GM21825 (cell line): ENCODE data around the gene HELQ.

Experiments used
- ATAC-seq: cut with Tn5 transposase; IDR thresholded peaks from one replicate; pipeline ENCODE4 v1.9.1; 2021; ENCODE audit warnings: mild to moderate bottlenecking, moderate library complexity; ENCODE audit not compliant: unreplicated experiment

The HELQ gene

GRCh38 chr4:83371235-83371634 lies 84.4 kb downstream of the HELQ start:
- ATAC-seq, result no peak

- ATAC-seq, result no peak
Observed at GRCh38 chr4:83370640-83370906, 85.0 kb downstream of the HELQ start.

DNA sequence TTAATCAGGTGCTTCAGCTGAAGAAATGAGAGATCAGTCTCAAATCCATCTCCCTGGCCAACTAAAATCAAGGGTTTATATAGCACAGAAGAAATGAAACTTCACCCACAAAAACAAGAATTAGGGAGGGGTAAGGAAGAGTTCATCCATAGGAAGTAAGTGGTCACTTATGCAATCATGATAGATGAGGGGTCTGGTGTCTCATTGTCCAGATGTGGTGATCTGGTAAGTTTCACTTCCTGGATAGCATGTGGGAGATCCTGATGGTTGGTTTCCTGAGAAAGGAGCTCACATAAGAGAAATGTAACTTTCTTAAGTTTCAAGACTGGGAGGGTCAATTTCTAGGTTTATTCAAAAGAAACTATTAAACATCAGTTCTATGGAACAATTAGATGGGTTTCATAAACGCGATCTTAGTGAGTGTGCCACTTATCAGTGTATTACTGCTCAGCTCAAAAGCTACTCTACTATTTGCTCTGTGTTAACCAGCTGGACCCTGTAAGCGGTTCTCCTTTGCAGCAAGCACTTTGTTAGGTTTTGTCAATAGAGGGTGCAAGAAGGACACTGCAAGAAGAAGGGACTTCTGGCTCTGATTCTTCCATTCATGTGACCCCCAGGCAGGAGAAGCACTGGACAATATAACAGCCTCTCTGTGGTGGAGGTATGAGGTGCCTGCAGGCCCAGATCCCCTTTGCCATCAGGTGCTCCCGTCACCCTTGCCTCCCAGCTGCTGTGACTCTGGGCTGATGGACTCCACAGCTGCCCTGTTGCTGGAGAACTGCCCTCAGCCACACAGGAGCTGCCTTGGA lies 85.6 kb downstream of the HELQ start:
- ATAC-seq, result no peak

- ATAC-seq, result no peak
Observed at GRCh38 chr4:83364312-83364711, 91.3 kb downstream of the HELQ start.

DNA sequence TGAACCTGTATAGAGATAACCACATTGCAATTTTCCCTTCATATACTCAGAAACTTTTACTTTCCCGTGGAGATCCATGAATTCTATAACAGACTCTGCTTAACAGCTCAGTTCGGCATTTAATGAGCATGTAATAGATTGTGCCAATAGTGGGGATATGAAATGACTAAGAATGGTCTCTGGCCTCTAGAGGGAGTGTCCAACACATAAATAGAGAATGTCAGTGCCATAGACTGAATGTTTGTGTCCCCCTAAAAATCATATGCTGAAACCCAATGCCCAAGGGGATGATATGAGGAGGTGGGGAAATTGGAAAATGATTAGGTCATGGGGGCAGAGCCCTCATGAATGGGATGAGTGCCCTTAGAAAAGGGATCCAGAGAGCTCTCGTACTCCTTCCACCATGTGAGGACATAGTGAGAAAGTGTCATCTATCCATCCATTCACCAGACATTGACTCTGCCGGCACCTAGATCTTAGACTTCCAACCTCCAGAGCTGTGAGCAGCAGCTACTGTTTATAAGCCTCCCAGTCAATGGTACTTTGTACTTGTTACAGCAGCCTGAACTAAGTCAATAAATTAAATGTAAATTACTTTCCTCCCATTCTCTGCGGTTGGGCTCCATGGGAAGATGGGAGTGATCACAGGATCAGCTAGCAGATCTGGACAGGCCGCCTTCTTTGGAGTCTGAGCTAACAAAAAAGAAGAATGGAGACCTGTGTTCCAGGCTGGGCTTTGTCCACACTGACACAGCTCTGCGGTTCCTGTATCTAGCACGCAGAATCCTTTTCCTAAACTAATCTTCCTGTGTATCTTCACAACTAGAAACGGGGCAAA lies 92.9 kb downstream of the HELQ start:
- ATAC-seq, result no peak

DNA sequence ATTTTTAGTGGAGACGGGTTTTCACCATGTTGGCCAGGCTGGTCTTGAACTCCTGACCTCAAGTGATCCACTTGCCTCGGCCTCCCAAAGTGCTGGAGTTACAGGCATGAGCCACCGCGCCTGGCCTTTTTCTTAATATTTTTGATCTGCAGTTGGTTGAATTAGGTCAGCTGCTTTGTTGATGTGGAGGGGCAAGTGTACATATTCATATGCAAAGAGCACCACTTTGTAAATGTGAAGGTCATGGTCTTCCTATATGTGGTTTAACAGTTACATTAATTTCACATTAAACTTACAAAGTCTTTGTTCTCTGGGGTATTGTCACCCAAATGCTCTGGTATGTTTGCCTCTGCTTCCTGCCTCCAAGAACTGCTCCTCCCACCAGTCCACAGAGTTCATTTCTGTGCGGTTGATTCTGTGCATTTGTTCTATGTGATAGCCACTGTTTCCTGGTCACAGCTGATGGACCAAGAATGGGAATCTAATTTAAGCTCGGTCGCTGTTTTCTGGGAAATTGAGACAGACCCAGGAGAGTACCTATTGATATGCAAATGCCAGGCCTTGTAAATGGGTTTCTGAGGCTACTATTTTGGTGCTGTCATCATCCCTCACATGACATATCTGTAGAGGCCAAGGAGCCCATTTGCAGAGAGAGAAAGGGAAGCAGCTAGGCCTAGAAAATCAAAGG lies 94.1 kb downstream of the HELQ start:
- ATAC-seq, result no peak

- ATAC-seq, result no peak
Observed at GRCh38 chr4:83360018-83360417, 95.6 kb downstream of the HELQ start.

GRCh38 chr4:83358410-83358809 lies 97.2 kb downstream of the HELQ start:
- no peak for ATAC-seq
